Astrocyte (in vitro differentiated cells and primary cell): ENCODE measurements around the gene ZNF555. TPM values are rescaled to one million over a fixed set of nuclear protein-coding genes. Genes with fewer than 3 reads are reported as not detected.

Experiments used
- DNase-seq: peaks from one replicate; pipeline ENCODE4 v3.0.0-alpha.2; 2010; ENCODE audit warnings: low read depth
- FAIRE-seq: peaks from 2 replicates; lab custom pipeline; 2011; peaks lifted over from hg19 to GRCh38; lab: Jason Lieb, UNC
- H2AFZ ChIP-seq: 2 replicates; pipeline ENCODE4 v1.6.0; 2012; ENCODE audit warnings: low read depth, low read length, inconsistent platforms
- H3K27ac ChIP-seq: 2 replicates; pipeline ENCODE4 v1.5.1; 2011; ENCODE audit warnings: low read depth, low read length, inconsistent platforms
- H3K27me3 ChIP-seq: 2 replicates; pipeline ENCODE4 v1.6.0; 2011; ENCODE audit warnings: low read length, inconsistent platforms; ENCODE audit not compliant: insufficient read depth
- H3K36me3 ChIP-seq: 2 replicates; pipeline ENCODE4 v1.5.1; 2011; ENCODE audit warnings: low read length, inconsistent platforms; ENCODE audit not compliant: insufficient read depth
- H3K4me1 ChIP-seq: 2 replicates; pipeline ENCODE4 v1.5.1; 2011; ENCODE audit warnings: low read length, inconsistent platforms; ENCODE audit not compliant: insufficient read depth
- H3K4me2 ChIP-seq: 2 replicates; pipeline ENCODE4 v1.6.0; 2012; ENCODE audit warnings: low read length, inconsistent platforms
- H3K4me3 ChIP-seq: 2 replicates; pipeline ENCODE4 v1.5.1; 2011; ENCODE audit warnings: low read depth, mild to moderate bottlenecking, low read length, inconsistent platforms; ENCODE audit not compliant: insufficient read depth
- H3K79me2 ChIP-seq: 2 replicates; pipeline ENCODE4 v1.6.0; 2012; ENCODE audit warnings: mild to moderate bottlenecking, low read length, inconsistent platforms; ENCODE audit not compliant: insufficient read depth
- H3K9ac ChIP-seq: 2 replicates; pipeline ENCODE4 v1.6.0; 2012; ENCODE audit warnings: mild to moderate bottlenecking, low read length, inconsistent platforms
- H3K9me3 ChIP-seq: 2 replicates; pipeline ENCODE4 v1.5.1; 2012; ENCODE audit warnings: low read depth, mild to moderate bottlenecking, low read length, inconsistent platforms; ENCODE audit not compliant: insufficient read depth
- H4K20me1 ChIP-seq: 2 replicates; pipeline ENCODE4 v1.6.0; 2012; ENCODE audit warnings: low read length, inconsistent platforms; ENCODE audit not compliant: insufficient read depth
- H3K27ac Mint-ChIP-seq: one replicate; pipeline ENCODE4 v1.8.0; 2021; ENCODE audit warnings: mild to moderate bottlenecking, mixed read lengths; ENCODE audit not compliant: unreplicated experiment
- H3K27me3 Mint-ChIP-seq: one replicate; pipeline ENCODE4 v1.8.0; 2021; ENCODE audit warnings: low read depth, mixed read lengths; ENCODE audit not compliant: unreplicated experiment
- H3K36me3 Mint-ChIP-seq: one replicate; pipeline ENCODE4 v1.8.0; 2021; ENCODE audit warnings: low read depth, mixed read lengths; ENCODE audit not compliant: unreplicated experiment
- H3K4me1 Mint-ChIP-seq: one replicate; pipeline ENCODE4 v1.8.0; 2021; ENCODE audit warnings: low read depth, mixed read lengths; ENCODE audit not compliant: unreplicated experiment
- H3K4me3 Mint-ChIP-seq: one replicate; pipeline ENCODE4 v1.8.0; 2021; ENCODE audit warnings: mild to moderate bottlenecking, moderate library complexity, mixed read lengths; ENCODE audit not compliant: unreplicated experiment
- H3K9me3 Mint-ChIP-seq: one replicate; pipeline ENCODE4 v1.8.0; 2021; ENCODE audit warnings: mild to moderate bottlenecking, mixed read lengths; ENCODE audit not compliant: unreplicated experiment
- CTCF ChIP-seq: IDR thresholded peaks from 2 replicates; pipeline ENCODE4 v1.5.1; 2011; ENCODE audit warnings: low read depth, mild to moderate bottlenecking, inconsistent platforms, low read length, moderate library complexity; ENCODE audit not compliant: insufficient read depth
- EZH2 ChIP-seq: IDR thresholded peaks from 2 replicates; pipeline ENCODE4 v1.6.1; 2012; ENCODE audit warnings: mild to moderate bottlenecking, low read length, inconsistent platforms; ENCODE audit not compliant: insufficient read depth
- total RNA-seq: library from RNA; stranded (reverse); gene quantifications from 2 replicates; pipeline ENCODE4 v1.2.1, GENCODE V29; 2021

Gene ZNF555
- total RNA-seq, 1 donor from 2014 or later: 6.0 TPM

DNA sequence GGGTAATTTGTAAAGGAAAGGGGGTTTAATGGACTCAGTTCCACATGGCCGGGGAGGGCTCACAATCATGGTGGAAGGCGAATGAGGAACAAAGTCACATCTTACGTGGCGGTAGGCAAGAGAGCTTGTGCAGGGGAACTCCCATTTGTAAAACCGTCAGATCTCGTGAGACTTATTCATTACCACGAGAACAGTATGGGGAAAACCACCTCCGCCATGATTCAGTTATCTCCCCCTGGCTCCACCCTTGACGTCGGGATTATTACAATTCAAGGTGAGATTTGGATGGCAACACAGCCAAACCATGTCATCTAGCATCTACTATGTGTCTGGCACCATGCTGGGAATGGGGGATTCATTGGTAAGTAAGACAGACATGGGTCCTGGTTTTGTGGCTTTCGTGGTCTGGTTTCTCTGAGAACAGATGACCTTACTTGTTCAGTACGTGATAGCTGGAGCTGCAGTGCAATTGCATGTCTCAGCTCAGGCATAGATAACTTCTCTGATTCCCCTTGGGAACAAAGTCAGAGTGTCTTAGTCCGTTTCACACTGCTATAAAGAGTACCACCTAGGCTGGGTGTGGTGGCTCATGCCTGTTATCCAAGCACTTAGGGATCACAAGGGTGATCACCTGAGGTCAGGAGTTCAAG lies 13.3 kb upstream of the ZNF555 start:
- H3K79me2 ChIP-seq: no peaks in the 10 kb centered on the region
- Mint-ChIP-seq H3K36me3 (peaks cover 73% of the 10 kb centered on the region), H3K27ac (no peak overlapping the region), H3K27me3 (no peaks in the 10 kb centered on the region), H3K4me1 (no peaks in the 10 kb centered on the region), H3K9me3 (peaks cover 54% of the 10 kb centered on the region), H3K4me3 (no peak overlapping the region)
- H3K4me2 ChIP-seq: no peak overlapping the region
- TF ChIP-seq CTCF (no peak), EZH2 (no peak)
- no peak overlapping the region for H3K9ac ChIP-seq
- H3K4me3 ChIP-seq: no peak overlapping the region
- H3K27ac ChIP-seq: no peak overlapping the region
- peaks cover 11% of the 10 kb centered on the region for H3K9me3 ChIP-seq
- no peaks in the 10 kb centered on the region for H3K27me3 ChIP-seq
- no peak overlapping the region for H2AFZ ChIP-seq
- no peaks in the 10 kb centered on the region for H4K20me1 ChIP-seq
- H3K4me1 ChIP-seq: no peaks in the 10 kb centered on the region
- DNase-seq: no peak
- no peak for FAIRE-seq
- no peaks in the 10 kb centered on the region for H3K36me3 ChIP-seq

- Histone ChIP-seq H3K4me2 (no peak overlapping the region), H3K79me2 (no peaks in the 10 kb centered on the region), H2AFZ (no peak overlapping the region), H3K4me1 (no peaks in the 10 kb centered on the region), H3K9me3 (peaks cover 46% of the 10 kb centered on the region), H4K20me1 (no peaks in the 10 kb centered on the region), H3K9ac (no peak overlapping the region), H3K4me3 (no peak overlapping the region), H3K36me3 (no peaks in the 10 kb centered on the region), H3K27ac (no peak overlapping the region), H3K27me3 (no peaks in the 10 kb centered on the region)
- no peak for FAIRE-seq
- Mint-ChIP-seq H3K27ac (no peak overlapping the region), H3K36me3 (peaks cover 64% of the 10 kb centered on the region), H3K27me3 (no peaks in the 10 kb centered on the region), H3K9me3 (peaks cover 74% of the 10 kb centered on the region), H3K4me3 (peak overlapping the region; percentile 66), H3K4me1 (no peaks in the 10 kb centered on the region)
- no peak for DNase-seq
- TF ChIP-seq CTCF: no peak
- TF ChIP-seq EZH2: no peak
These were observed 6.9 kb upstream of the ZNF555 start for GRCh38 chr19:2834294-2834871.

- Histone ChIP-seq H3K4me3 (no peak overlapping the region), H3K27me3 (no peaks in the 10 kb centered on the region), H3K9me3 (peaks cover 44% of the 10 kb centered on the region), H3K27ac (no peak overlapping the region), H3K4me2 (no peak overlapping the region), H2AFZ (no peak overlapping the region), H3K4me1 (peaks cover 7% of the 10 kb centered on the region), H4K20me1 (peaks cover 4% of the 10 kb centered on the region), H3K36me3 (no peaks in the 10 kb centered on the region), H3K79me2 (peaks cover 9% of the 10 kb centered on the region), H3K9ac (no peak overlapping the region)
- Mint-ChIP-seq H3K4me1 (peaks cover 4% of the 10 kb centered on the region), H3K27me3 (no peaks in the 10 kb centered on the region), H3K27ac (no peak overlapping the region), H3K9me3 (peaks cover 58% of the 10 kb centered on the region), H3K4me3 (no peak overlapping the region), H3K36me3 (peaks cover 52% of the 10 kb centered on the region)
- TF ChIP-seq CTCF (no peak), EZH2 (no peak)
- no peak for DNase-seq
- no peak for FAIRE-seq
These were observed 3.8 kb upstream of the ZNF555 start for GRCh38 chr19:2837430-2837829.
